ENCODE measurements around the gene TMEM41A.
A peak's percentile ranks its signal among the peaks of the same experiment; 100 is the strongest.
"Not testable (repeated sequence)": the region's sequence is repeated elsewhere in the genome, so short reads cannot be mapped to it uniquely, and the experiment has no call there.

Gene TMEM41A

DNA sequence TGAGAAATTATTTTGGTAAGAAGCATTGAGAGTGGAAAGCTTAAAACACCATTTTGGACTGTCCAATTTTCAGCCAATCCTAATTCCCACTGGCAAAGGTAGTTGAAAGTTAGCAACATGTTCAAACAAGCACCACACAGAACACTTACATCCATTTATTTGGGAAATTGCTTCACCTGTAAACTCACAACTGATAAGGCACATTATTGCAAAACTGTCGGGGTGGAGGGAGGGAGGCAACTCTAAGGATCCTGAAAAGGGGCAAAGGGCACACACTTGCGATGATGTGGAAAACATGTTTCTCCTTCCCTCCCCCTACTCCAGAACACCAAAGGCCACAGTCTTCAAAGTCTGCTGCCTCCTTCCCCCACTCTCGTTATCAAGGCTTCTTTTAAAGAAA, 9.4 kb downstream of the TMEM41A start:
- Histone ChIP-seq H3K36me3 (ENCODE audit: control insufficient read depth in 5 of 5, insufficient read depth in 5 of 5, low read length in 5 of 5) (peaks cover 34 to 71% (median 54%) of the 10 kb centered on the region in 5 donors), H3K9ac (ENCODE audit: low read length in 5 of 5) (no peak overlapping the region), H3K4me1 (ENCODE audit: control insufficient read depth in 5 of 5, insufficient read depth in 5 of 5, low read length in 5 of 5) (no peaks in the 10 kb centered on the region), H3K4me3 (ENCODE audit: low read depth in 1 of 5, low read length in 5 of 5) (no peak overlapping the region), H3K27me3 (ENCODE audit: control insufficient read depth in 5 of 5, insufficient read depth in 4 of 5, low read length in 5 of 5) (no peaks in the 10 kb centered on the region), H3K27ac (ENCODE audit: low read depth, low read length) (no peak overlapping the region), H3K9me3 (ENCODE audit: control insufficient read depth in 5 of 5, low read length in 5 of 5) (no peaks in the 10 kb centered on the region)

DNA sequence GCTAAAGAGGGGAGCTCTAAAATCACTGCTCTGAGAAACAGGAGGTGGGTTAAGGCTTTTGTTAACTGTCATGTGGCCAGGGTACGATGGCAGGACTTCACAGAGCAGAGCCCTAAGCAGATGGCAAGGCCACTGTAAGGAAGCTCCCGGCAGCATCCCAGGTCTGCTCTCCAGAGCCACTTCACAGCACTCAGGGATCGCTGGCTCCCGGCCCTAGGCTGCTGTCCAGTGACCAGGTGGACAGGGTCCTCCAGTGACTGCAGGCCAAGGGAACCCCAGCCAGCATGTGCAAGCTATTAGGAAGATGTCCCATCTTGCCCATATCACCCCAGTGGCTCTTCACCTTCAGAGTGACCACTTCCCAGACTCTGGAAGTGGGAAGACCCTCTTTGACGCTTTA, 10.4 kb downstream of the TMEM41A start:
- no peaks in the 10 kb centered on the region for H3K27me3 ChIP-seq (ENCODE audit: control insufficient read depth in 5 of 5, insufficient read depth in 4 of 5, low read length in 5 of 5)
- H3K27ac ChIP-seq (ENCODE audit: low read depth, low read length), result no peak overlapping the region
- no peaks in the 10 kb centered on the region for H3K4me1 ChIP-seq (ENCODE audit: control insufficient read depth in 5 of 5, insufficient read depth in 5 of 5, low read length in 5 of 5)
- H3K36me3 ChIP-seq (ENCODE audit: control insufficient read depth in 5 of 5, insufficient read depth in 5 of 5, low read length in 5 of 5), result peaks cover 29 to 61% (median 45%) of the 10 kb centered on the region in 5 donors
- no peak overlapping the region for H3K9ac ChIP-seq (ENCODE audit: low read length in 5 of 5)
- H3K4me3 ChIP-seq (ENCODE audit: low read depth in 1 of 5, low read length in 5 of 5), result no peak overlapping the region
- H3K9me3 ChIP-seq (ENCODE audit: control insufficient read depth in 5 of 5, low read length in 5 of 5), result no peaks in the 10 kb centered on the region

DNA sequence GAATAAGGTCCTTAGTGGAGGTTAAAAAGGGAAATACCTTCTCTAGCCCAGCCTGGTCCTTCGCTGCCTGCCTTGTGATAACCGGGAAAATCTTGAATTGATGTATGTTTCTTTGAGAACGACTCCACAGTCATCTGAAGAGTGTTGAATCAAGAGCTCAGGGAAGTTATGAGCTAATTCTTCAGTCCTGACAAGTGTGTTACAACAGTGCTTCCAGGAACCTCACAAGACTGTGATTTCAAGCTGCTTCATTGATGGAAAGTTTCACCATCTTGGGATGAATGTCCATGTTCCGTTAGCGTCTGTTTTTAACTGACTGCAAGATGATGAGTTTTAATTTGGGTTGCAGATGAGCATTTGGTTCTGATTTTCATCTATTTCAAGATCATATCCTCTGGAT, 12.4 kb downstream of the TMEM41A start:
- H3K9ac ChIP-seq (ENCODE audit: low read length in 5 of 5), result no peak overlapping the region
- no peaks in the 10 kb centered on the region for H3K9me3 ChIP-seq (ENCODE audit: control insufficient read depth in 5 of 5, low read length in 5 of 5)
- no peak overlapping the region for H3K4me3 ChIP-seq (ENCODE audit: low read depth in 1 of 5, low read length in 5 of 5)
- no peak overlapping the region for H3K27ac ChIP-seq (ENCODE audit: low read depth, low read length)
- peaks cover 33 to 60% (median 46%) of the 10 kb centered on the region in 5 donors for H3K36me3 ChIP-seq (ENCODE audit: control insufficient read depth in 5 of 5, insufficient read depth in 5 of 5, low read length in 5 of 5)
- no peaks in the 10 kb centered on the region for H3K4me1 ChIP-seq (ENCODE audit: control insufficient read depth in 5 of 5, insufficient read depth in 5 of 5, low read length in 5 of 5)
- H3K27me3 ChIP-seq (ENCODE audit: control insufficient read depth in 5 of 5, insufficient read depth in 4 of 5, low read length in 5 of 5), result no peaks in the 10 kb centered on the region

DNA sequence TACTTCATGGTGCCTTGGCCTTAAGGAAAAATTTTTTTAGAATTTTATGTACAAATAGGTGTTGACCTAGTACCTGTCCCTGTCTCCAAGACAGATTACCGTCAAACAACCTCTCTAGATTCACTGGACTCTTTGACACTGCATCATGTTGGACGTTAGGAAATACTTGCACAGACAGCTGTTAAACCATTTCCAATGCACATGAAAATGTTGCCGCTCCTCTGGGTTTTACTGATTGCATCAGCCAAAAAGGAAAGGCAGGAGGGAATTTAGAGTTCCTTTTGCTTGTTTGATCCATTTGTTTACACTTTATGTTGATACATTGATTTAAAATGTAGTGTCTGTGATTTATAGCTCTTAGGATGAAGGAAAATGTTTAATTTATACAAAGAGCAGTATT, 14.5 kb downstream of the TMEM41A start:
- no peaks in the 10 kb centered on the region for H3K4me1 ChIP-seq (ENCODE audit: control insufficient read depth in 5 of 5, insufficient read depth in 5 of 5, low read length in 5 of 5)
- peaks cover 27 to 58% (median 43%) of the 10 kb centered on the region in 5 donors for H3K36me3 ChIP-seq (ENCODE audit: control insufficient read depth in 5 of 5, insufficient read depth in 5 of 5, low read length in 5 of 5)
- no peaks in the 10 kb centered on the region for H3K27me3 ChIP-seq (ENCODE audit: control insufficient read depth in 5 of 5, insufficient read depth in 4 of 5, low read length in 5 of 5)
- no peak overlapping the region for H3K27ac ChIP-seq (ENCODE audit: low read depth, low read length)
- H3K9ac ChIP-seq (ENCODE audit: low read length in 5 of 5), result no peak overlapping the region
- no peaks in the 10 kb centered on the region for H3K9me3 ChIP-seq (ENCODE audit: control insufficient read depth in 5 of 5, low read length in 5 of 5)
- H3K4me3 ChIP-seq (ENCODE audit: low read depth in 1 of 5, low read length in 5 of 5), result no peak overlapping the region

DNA sequence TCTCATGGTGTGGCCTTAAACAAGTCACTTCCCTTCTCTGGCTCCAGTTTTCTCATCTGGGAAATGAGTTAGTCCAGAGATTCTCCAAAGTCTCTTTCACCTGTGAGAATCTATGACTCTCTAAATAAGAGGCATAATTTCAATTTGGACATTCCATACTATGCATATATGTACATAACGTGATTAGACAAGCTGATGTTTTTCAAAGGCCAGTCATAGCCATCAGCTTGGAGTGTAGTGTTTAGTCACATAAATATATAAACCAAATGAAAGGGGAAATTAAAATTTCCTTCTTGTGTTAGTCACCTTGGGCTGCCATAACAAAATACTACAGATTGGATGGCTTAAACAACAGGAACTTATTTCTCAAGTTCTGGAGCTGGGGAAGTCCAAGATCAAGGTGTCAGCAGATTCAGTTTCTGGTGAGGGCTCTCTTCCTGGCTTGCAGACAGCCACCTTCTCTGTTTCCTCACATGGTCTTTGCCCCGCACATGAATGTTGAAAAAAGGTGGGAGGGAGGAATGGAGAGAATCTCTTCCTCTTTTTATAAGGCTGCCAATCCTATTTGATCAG, 19.4 kb downstream of the TMEM41A start:
- Histone ChIP-seq H3K9ac (ENCODE audit: low read length in 5 of 5) (no peak overlapping the region), H3K27me3 (ENCODE audit: control insufficient read depth in 5 of 5, insufficient read depth in 4 of 5, low read length in 5 of 5) (no peaks in the 10 kb centered on the region), H3K27ac (ENCODE audit: low read depth, low read length) (no peak overlapping the region), H3K36me3 (ENCODE audit: control insufficient read depth in 5 of 5, insufficient read depth in 5 of 5, low read length in 5 of 5) (peaks cover 18 to 45% (median 24%) of the 10 kb centered on the region in 5 donors), H3K4me1 (ENCODE audit: control insufficient read depth in 5 of 5, insufficient read depth in 5 of 5, low read length in 5 of 5) (no peaks in the 10 kb centered on the region), H3K4me3 (ENCODE audit: low read depth in 1 of 5, low read length in 5 of 5) (no peak overlapping the region), H3K9me3 (ENCODE audit: control insufficient read depth in 5 of 5, low read length in 5 of 5) (no peaks in the 10 kb centered on the region)

DNA sequence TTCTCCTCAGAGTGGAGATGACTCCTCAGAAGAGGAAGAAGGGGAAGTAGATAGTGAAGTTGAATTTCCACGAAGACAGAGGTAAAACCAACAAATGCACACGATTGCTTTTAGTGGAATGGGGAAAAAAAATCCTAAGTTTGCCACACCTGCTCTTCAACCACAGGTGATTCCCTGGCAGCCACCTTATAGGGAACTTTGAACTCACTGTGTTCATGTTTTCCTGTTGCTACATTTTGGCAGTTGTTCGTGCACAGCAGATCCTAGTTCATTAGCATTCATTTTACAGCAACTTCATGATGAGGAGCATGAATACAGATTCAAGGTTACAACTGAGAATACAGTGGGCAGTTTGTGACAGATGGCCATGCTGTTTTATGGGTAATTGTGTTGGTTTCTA, 21.5 kb downstream of the TMEM41A start:
- Histone ChIP-seq H3K9me3 (ENCODE audit: control insufficient read depth in 5 of 5, low read length in 5 of 5) (no peaks in the 10 kb centered on the region), H3K4me1 (ENCODE audit: control insufficient read depth in 5 of 5, insufficient read depth in 5 of 5, low read length in 5 of 5) (no peaks in the 10 kb centered on the region), H3K9ac (ENCODE audit: low read length in 5 of 5) (no peak overlapping the region), H3K27ac (ENCODE audit: low read depth, low read length) (no peak overlapping the region), H3K27me3 (ENCODE audit: control insufficient read depth in 5 of 5, insufficient read depth in 4 of 5, low read length in 5 of 5) (no peaks in the 10 kb centered on the region), H3K36me3 (ENCODE audit: control insufficient read depth in 5 of 5, insufficient read depth in 5 of 5, low read length in 5 of 5) (peaks cover 12 to 53% (median 33%) of the 10 kb centered on the region in 5 donors), H3K4me3 (ENCODE audit: low read depth in 1 of 5, low read length in 5 of 5) (no peak overlapping the region)

DNA sequence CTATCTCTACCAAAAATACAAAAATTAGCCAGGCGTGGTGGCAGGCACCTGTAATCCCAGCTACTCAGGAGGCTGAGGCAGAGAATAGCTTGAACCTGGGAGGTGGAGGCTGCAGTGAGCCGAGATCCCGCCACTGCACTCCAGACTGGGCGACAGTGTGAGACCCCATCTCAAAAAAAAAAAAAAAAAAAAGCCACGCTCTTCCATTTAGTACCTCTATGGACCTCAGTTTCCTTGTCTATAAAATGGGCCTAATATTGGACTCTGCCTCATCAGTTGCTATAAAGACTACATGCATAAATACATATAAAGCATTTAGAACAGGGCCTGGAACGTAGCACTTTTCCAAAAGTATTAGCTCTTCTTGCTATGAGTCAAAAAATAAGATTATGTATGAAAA, 23.9 kb downstream of the TMEM41A start:
- H3K9ac ChIP-seq (ENCODE audit: low read length in 5 of 5); H3K9me3 ChIP-seq (ENCODE audit: control insufficient read depth in 5 of 5, low read length in 5 of 5); H3K27me3 ChIP-seq (ENCODE audit: control insufficient read depth in 5 of 5, insufficient read depth in 4 of 5, low read length in 5 of 5); H3K4me1 ChIP-seq (ENCODE audit: control insufficient read depth in 5 of 5, insufficient read depth in 5 of 5, low read length in 5 of 5); H3K4me3 ChIP-seq (ENCODE audit: low read depth in 1 of 5, low read length in 5 of 5); H3K27ac ChIP-seq (ENCODE audit: low read depth, low read length): not testable (repeated sequence)
- peaks cover 9 to 36% (median 20%) of the 10 kb centered on the region in 5 donors for H3K36me3 ChIP-seq (ENCODE audit: control insufficient read depth in 5 of 5, insufficient read depth in 5 of 5, low read length in 5 of 5)

DNA sequence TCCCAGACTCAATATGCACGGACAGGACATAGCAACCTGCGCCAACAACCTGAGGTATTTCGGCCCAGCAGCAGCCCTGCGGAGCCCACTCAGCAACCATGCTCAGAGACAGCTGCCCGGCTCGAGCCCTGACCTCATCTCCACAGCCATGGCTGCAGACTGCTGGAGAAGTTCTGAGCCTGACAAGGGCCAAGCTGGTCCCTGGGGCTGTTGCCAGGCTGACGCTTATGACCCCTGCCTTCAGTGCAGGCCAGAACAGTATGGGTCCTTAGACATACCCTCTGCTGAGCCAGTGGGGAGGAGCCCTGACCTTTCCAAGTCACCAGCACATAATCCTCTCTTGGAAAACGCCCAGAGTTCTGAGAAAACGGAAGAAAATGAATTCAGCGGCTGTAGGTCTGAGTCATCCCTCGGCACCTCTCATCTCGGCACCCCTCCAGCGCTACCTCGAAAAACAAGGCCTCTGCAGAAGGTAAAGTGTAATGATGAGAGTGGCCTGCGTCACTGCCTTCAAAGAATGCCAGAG, 25.5 kb downstream of the TMEM41A start:
- no peaks in the 10 kb centered on the region for H3K4me1 ChIP-seq (ENCODE audit: control insufficient read depth in 5 of 5, insufficient read depth in 5 of 5, low read length in 5 of 5)
- no peak overlapping the region for H3K9ac ChIP-seq (ENCODE audit: low read length in 5 of 5)
- no peaks in the 10 kb centered on the region for H3K9me3 ChIP-seq (ENCODE audit: control insufficient read depth in 5 of 5, low read length in 5 of 5)
- no peak overlapping the region for H3K4me3 ChIP-seq (ENCODE audit: low read depth in 1 of 5, low read length in 5 of 5)
- no peak overlapping the region for H3K27ac ChIP-seq (ENCODE audit: low read depth, low read length)
- H3K27me3 ChIP-seq (ENCODE audit: control insufficient read depth in 5 of 5, insufficient read depth in 4 of 5, low read length in 5 of 5), result no peaks in the 10 kb centered on the region
- H3K36me3 ChIP-seq (ENCODE audit: control insufficient read depth in 5 of 5, insufficient read depth in 5 of 5, low read length in 5 of 5), result peaks cover 9 to 30% (median 19%) of the 10 kb centered on the region in 5 donors

DNA sequence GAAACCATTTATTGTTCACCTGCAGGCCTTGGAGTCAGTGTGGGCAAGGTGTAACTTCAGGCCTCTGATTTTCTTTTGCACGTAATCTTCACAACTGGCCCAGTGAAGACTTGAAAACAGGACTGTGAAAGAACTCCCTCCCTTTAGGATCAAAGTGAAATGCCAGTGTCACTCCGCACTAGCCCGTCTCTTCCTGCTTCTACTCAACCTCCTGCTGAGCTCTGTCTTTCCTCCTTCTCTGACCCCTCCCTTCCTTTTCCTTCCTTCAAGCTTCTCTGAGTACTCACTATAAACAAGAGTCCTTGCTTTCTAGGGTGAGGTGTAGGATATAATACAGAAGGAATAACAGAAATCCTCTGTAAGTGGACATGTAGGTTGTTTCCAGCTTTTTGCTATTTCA, 28.5 kb downstream of the TMEM41A start:
- Histone ChIP-seq H3K36me3 (ENCODE audit: control insufficient read depth in 5 of 5, insufficient read depth in 5 of 5, low read length in 5 of 5) (peaks cover 18 to 38% (median 31%) of the 10 kb centered on the region in 5 donors), H3K27me3 (ENCODE audit: control insufficient read depth in 5 of 5, insufficient read depth in 4 of 5, low read length in 5 of 5) (no peaks in the 10 kb centered on the region), H3K27ac (ENCODE audit: low read depth, low read length) (no peak overlapping the region), H3K9ac (ENCODE audit: low read length in 5 of 5) (no peak overlapping the region), H3K9me3 (ENCODE audit: control insufficient read depth in 5 of 5, low read length in 5 of 5) (no peaks in the 10 kb centered on the region), H3K4me3 (ENCODE audit: low read depth in 1 of 5, low read length in 5 of 5) (no peak overlapping the region), H3K4me1 (ENCODE audit: control insufficient read depth in 5 of 5, insufficient read depth in 5 of 5, low read length in 5 of 5) (no peaks in the 10 kb centered on the region)

DNA sequence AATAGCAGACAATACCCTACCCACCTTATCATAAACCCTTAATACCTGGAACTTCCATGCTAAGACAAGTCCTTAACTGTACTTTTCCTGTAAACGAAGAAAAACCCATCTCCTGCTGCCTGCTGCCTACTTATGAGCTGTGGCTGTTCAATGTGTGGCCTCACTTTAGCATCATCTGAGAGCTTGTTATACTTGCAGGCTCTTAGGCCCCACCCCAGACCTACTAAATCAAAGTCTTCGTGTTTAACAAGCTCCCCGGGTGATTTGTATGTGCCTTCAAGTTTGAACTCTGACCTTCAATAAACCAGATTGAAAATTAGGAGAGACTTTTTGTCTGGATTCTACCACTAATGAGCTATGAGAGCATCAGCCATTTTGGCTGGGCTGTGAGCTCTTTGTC, 29.3 kb downstream of the TMEM41A start:
- Histone ChIP-seq H3K9me3 (ENCODE audit: control insufficient read depth in 5 of 5, low read length in 5 of 5) (no peaks in the 10 kb centered on the region), H3K27me3 (ENCODE audit: control insufficient read depth in 5 of 5, insufficient read depth in 4 of 5, low read length in 5 of 5) (no peaks in the 10 kb centered on the region), H3K36me3 (ENCODE audit: control insufficient read depth in 5 of 5, insufficient read depth in 5 of 5, low read length in 5 of 5) (peaks cover 18 to 38% (median 31%) of the 10 kb centered on the region in 5 donors), H3K4me3 (ENCODE audit: low read depth in 1 of 5, low read length in 5 of 5) (no peak overlapping the region), H3K9ac (ENCODE audit: low read length in 5 of 5) (peak overlapping the region in 1 of 5 donors; percentile 16), H3K4me1 (ENCODE audit: control insufficient read depth in 5 of 5, insufficient read depth in 5 of 5, low read length in 5 of 5) (no peaks in the 10 kb centered on the region), H3K27ac (ENCODE audit: low read depth, low read length) (no peak overlapping the region)
